DND-41 (cell line): ENCODE results near the gene LYRM4.

Experiments used
- ATAC-seq: fragments of 200-7000 bp; cut with Tn5 transposase; 3 replicates; pipeline ENCODE4 v1.9.1; 2021; ENCODE audit warnings: low read depth; ENCODE audit not compliant: insufficient read depth
- DNase-seq: peaks from one replicate; pipeline ENCODE4 v3.0.0-alpha.2; 2020
- H2AFZ ChIP-seq: 2 replicates; pipeline ENCODE4 v1.6.0; 2012; ENCODE audit warnings: low read depth, low read length
- H3K27ac ChIP-seq: 2 replicates; pipeline ENCODE4 v1.5.1; 2012; ENCODE audit warnings: low read length, inconsistent platforms
- H3K27me3 ChIP-seq: fragments of 200-600 bp; sonication (generic); 2 replicates; pipeline ENCODE4 v1.6.0; 2012; ENCODE audit warnings: low read length, mild to moderate bottlenecking, inconsistent platforms; ENCODE audit not compliant: insufficient read depth, poor library complexity
- H3K36me3 ChIP-seq: 2 replicates; pipeline ENCODE4 v1.5.1; 2012; ENCODE audit warnings: low read length, inconsistent platforms; ENCODE audit not compliant: insufficient read depth
- H3K4me1 ChIP-seq: 2 replicates; pipeline ENCODE4 v1.5.1; 2012; ENCODE audit warnings: mild to moderate bottlenecking, low read length; ENCODE audit not compliant: insufficient read depth
- H3K4me2 ChIP-seq: 2 replicates; pipeline ENCODE4 v1.6.0; 2012; ENCODE audit warnings: mild to moderate bottlenecking, moderate library complexity, low read length, inconsistent platforms; ENCODE audit not compliant: insufficient read depth
- H3K4me3 ChIP-seq, 2 experiments: fragments of 200-600 bp in 1 of 2; shearing (Covaris generic) in 1 of 2; 2 replicates each; pipeline ENCODE4 v1.5.1; 2012 to 2016; ENCODE audit warnings: inconsistent platforms in 2 of 2, low read length in 2 of 2, mild to moderate bottlenecking in 2 of 2, low read depth in 1 of 2, moderate library complexity in 1 of 2
- H3K79me2 ChIP-seq: 2 replicates; pipeline ENCODE4 v1.6.0; 2012; ENCODE audit warnings: low read length, inconsistent platforms; ENCODE audit not compliant: insufficient read depth
- H3K9ac ChIP-seq: 2 replicates; pipeline ENCODE4 v1.6.0; 2012; ENCODE audit warnings: low read depth, mild to moderate bottlenecking, inconsistent platforms, low read length, moderate library complexity
- H3K9me3 ChIP-seq: 2 replicates; pipeline ENCODE4 v1.5.1; 2012; ENCODE audit warnings: low read length, moderate library complexity, mild to moderate bottlenecking, inconsistent platforms; ENCODE audit not compliant: insufficient read depth, severe bottlenecking
- H4K20me1 ChIP-seq: 2 replicates; pipeline ENCODE4 v1.6.0; 2012; ENCODE audit warnings: low read length; ENCODE audit not compliant: insufficient read depth
- EZH2 ChIP-seq: IDR thresholded peaks from 3 replicates; pipeline ENCODE4 v1.6.1; 2012; ENCODE audit warnings: borderline replicate concordance, low read depth, mild to moderate bottlenecking, moderate library complexity, low read length, inconsistent platforms; ENCODE audit not compliant: severe bottlenecking
- TF ChIP-seq, protein P1 (sequence below): IDR thresholded peaks from 2 replicates; pipeline ENCODE4 v1.5.1; 2012; ENCODE audit warnings: borderline replicate concordance, low read length, moderate library complexity, mild to moderate bottlenecking; ENCODE audit not compliant: poor library complexity, severe bottlenecking; ENCODE audit errors: extremely low read depth

The LYRM4 gene

DNA sequence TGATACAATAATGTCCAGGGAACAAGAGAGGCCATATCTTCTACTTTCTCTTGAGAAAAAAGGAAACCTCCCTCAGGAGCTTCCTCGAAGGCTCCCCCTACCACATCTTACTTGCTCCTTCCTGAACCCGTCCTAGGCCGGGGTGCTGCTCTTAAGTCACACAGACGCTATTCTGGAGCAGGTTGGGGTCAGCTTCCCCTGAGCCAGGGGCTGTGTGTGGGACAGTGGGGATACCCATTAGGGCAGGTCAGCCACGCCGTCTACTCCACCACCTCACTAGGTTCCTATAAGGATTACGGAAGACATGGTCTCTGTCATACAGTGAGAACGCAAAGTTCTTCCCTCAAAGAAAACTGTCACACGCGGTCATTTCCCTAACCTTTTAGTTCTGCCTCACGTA, 183.8 kb downstream of the LYRM4 start:
- Histone ChIP-seq H2AFZ (no peak overlapping the region), H3K36me3 (no peaks in the 10 kb centered on the region), H4K20me1 (no peaks in the 10 kb centered on the region), H3K9ac (no peak overlapping the region), H3K4me1 (no peaks in the 10 kb centered on the region), H3K27me3 (no peaks in the 10 kb centered on the region), H3K4me3 (no peak overlapping the region), H3K4me2 (no peak overlapping the region), H3K9me3 (peaks cover 2% of the 10 kb centered on the region), H3K27ac (no peak overlapping the region), H3K79me2 (no peaks in the 10 kb centered on the region)
- DNase-seq (no peak), ATAC-seq (no peak)
- TF ChIP-seq EZH2: no peak
- TF ChIP-seq, protein P1, sequence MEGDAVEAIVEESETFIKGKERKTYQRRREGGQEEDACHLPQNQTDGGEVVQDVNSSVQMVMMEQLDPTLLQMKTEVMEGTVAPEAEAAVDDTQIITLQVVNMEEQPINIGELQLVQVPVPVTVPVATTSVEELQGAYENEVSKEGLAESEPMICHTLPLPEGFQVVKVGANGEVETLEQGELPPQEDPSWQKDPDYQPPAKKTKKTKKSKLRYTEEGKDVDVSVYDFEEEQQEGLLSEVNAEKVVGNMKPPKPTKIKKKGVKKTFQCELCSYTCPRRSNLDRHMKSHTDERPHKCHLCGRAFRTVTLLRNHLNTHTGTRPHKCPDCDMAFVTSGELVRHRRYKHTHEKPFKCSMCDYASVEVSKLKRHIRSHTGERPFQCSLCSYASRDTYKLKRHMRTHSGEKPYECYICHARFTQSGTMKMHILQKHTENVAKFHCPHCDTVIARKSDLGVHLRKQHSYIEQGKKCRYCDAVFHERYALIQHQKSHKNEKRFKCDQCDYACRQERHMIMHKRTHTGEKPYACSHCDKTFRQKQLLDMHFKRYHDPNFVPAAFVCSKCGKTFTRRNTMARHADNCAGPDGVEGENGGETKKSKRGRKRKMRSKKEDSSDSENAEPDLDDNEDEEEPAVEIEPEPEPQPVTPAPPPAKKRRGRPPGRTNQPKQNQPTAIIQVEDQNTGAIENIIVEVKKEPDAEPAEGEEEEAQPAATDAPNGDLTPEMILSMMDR: no peak

- Histone ChIP-seq H3K27ac (no peak overlapping the region), H3K4me1 (no peaks in the 10 kb centered on the region), H3K36me3 (no peaks in the 10 kb centered on the region), H3K4me2 (no peak overlapping the region), H3K27me3 (no peaks in the 10 kb centered on the region), H3K9me3 (peaks cover 2% of the 10 kb centered on the region), H4K20me1 (no peaks in the 10 kb centered on the region), H2AFZ (no peak overlapping the region), H3K4me3 (no peak overlapping the region), H3K9ac (no peak overlapping the region), H3K79me2 (no peaks in the 10 kb centered on the region)
- ATAC-seq (no peak), DNase-seq (no peak)
- no peak for TF ChIP-seq EZH2
- TF ChIP-seq, protein P1: no peak
These were observed 186.8 kb downstream of the LYRM4 start for GRCh38 chr6:5073992-5074391.

- Histone ChIP-seq H3K9ac (no peak overlapping the region), H3K9me3 (peaks cover 2% of the 10 kb centered on the region), H3K27ac (no peak overlapping the region), H3K27me3 (no peaks in the 10 kb centered on the region), H3K36me3 (no peaks in the 10 kb centered on the region), H3K79me2 (no peaks in the 10 kb centered on the region), H2AFZ (no peak overlapping the region), H4K20me1 (no peaks in the 10 kb centered on the region), H3K4me1 (no peaks in the 10 kb centered on the region), H3K4me2 (no peak overlapping the region), H3K4me3 (no peak overlapping the region)
- no peak for TF ChIP-seq EZH2
- TF ChIP-seq, protein P1: no peak
- ATAC-seq: no peak
- DNase-seq: no peak
These were observed 188.3 kb downstream of the LYRM4 start for GRCh38 chr6:5072440-5072839.

- Histone ChIP-seq H3K9me3 (no peaks in the 10 kb centered on the region), H3K27ac (no peak overlapping the region), H3K4me2 (no peak overlapping the region), H3K4me1 (no peaks in the 10 kb centered on the region), H4K20me1 (no peaks in the 10 kb centered on the region), H3K36me3 (no peaks in the 10 kb centered on the region), H2AFZ (no peak overlapping the region), H3K4me3 (no peak overlapping the region), H3K27me3 (no peaks in the 10 kb centered on the region), H3K79me2 (no peaks in the 10 kb centered on the region), H3K9ac (no peak overlapping the region)
- TF ChIP-seq, protein P1: no peak
- no peak for TF ChIP-seq EZH2
- ATAC-seq (no peak), DNase-seq (no peak)
These were observed 189.5 kb downstream of the LYRM4 start for GRCh38 chr6:5071216-5071615.
